Measurements from ENCODE around the gene NAA30. TPM values are rescaled to one million over a fixed set of nuclear protein-coding genes. Genes with fewer than 3 reads are reported as not detected.
A peak's percentile ranks its signal among the peaks of the same experiment; 100 is the strongest.

The NAA30 gene
- total and polyA plus RNA-seq, 4 donors: 19.2 to 48.3 (median 32.0) TPM

- no CpG with 5 or more reads among the region's 2 CpGs for WGBS (ENCODE audit: insufficient coverage)
Observed at GRCh38 chr14:57412341-57412740, 22.0 kb downstream of the NAA30 start.

GRCh38 chr14:57413849-57414248 is 23.5 kb downstream of the NAA30 start:
- no CpG with 5 or more reads among the region's 2 CpGs for WGBS (ENCODE audit: insufficient coverage)
- H3K4me3 ChIP-seq (ENCODE audit: low read depth, low read length): no peak overlapping the region
- H3K27ac ChIP-seq (ENCODE audit: low read depth, low read length): no peak overlapping the region
- no peaks in the 10 kb centered on the region for H3K27me3 ChIP-seq (ENCODE audit: control insufficient read depth, insufficient read depth, low read length)
- no peaks in the 10 kb centered on the region for H3K9me3 ChIP-seq (ENCODE audit: control insufficient read depth, insufficient read depth, low read length)
- no peaks in the 10 kb centered on the region for H3K36me3 ChIP-seq (ENCODE audit: control insufficient read depth, insufficient read depth, low read length)
- DNase-seq (ENCODE audit: low read depth in 4 of 6, low spot score in 6 of 6): no peak
- H3K4me1 ChIP-seq (ENCODE audit: control insufficient read depth, insufficient read depth, low read length): no peaks in the 10 kb centered on the region

More at GRCh38 chr14:57412341-57412740, 22.0 kb downstream of the NAA30 start:
- Histone ChIP-seq H3K4me1 (ENCODE audit: control insufficient read depth, insufficient read depth, low read length) (no peaks in the 10 kb centered on the region), H3K36me3 (ENCODE audit: control insufficient read depth, insufficient read depth, low read length) (no peaks in the 10 kb centered on the region), H3K27ac (ENCODE audit: low read depth, low read length) (no peak overlapping the region), H3K9me3 (ENCODE audit: control insufficient read depth, insufficient read depth, low read length) (no peaks in the 10 kb centered on the region), H3K27me3 (ENCODE audit: control insufficient read depth, insufficient read depth, low read length) (no peaks in the 10 kb centered on the region), H3K4me3 (ENCODE audit: low read depth, low read length) (no peak overlapping the region)
- DNase-seq (ENCODE audit: low read depth in 4 of 6, low spot score in 6 of 6): peak in 1 of 6 donors; percentile 3

- peak in 1 of 6 donors; percentile 3 for DNase-seq (ENCODE audit: low read depth in 4 of 6, low spot score in 6 of 6)
- no peaks in the 10 kb centered on the region for H3K4me1 ChIP-seq (ENCODE audit: control insufficient read depth, insufficient read depth, low read length)
- H3K4me3 ChIP-seq (ENCODE audit: low read depth, low read length): no peak overlapping the region
- no peak overlapping the region for H3K27ac ChIP-seq (ENCODE audit: low read depth, low read length)
- no peaks in the 10 kb centered on the region for H3K27me3 ChIP-seq (ENCODE audit: control insufficient read depth, insufficient read depth, low read length)
- H3K9me3 ChIP-seq (ENCODE audit: control insufficient read depth, insufficient read depth, low read length): no peaks in the 10 kb centered on the region
- WGBS (ENCODE audit: insufficient coverage): no CpG with 5 or more reads among the region's 1 CpG
- no peaks in the 10 kb centered on the region for H3K36me3 ChIP-seq (ENCODE audit: control insufficient read depth, insufficient read depth, low read length)
Observed at GRCh38 chr14:57417228-57417627, 26.8 kb downstream of the NAA30 start.

GRCh38 chr14:57418999-57419398 is 28.6 kb downstream of the NAA30 start:
- H3K27ac ChIP-seq (ENCODE audit: low read depth, low read length): no peak overlapping the region
- H3K27me3 ChIP-seq (ENCODE audit: control insufficient read depth, insufficient read depth, low read length): no peaks in the 10 kb centered on the region
- H3K36me3 ChIP-seq (ENCODE audit: control insufficient read depth, insufficient read depth, low read length): no peaks in the 10 kb centered on the region
- H3K4me1 ChIP-seq (ENCODE audit: control insufficient read depth, insufficient read depth, low read length): no peaks in the 10 kb centered on the region
- H3K4me3 ChIP-seq (ENCODE audit: low read depth, low read length): no peak overlapping the region
- no peak for DNase-seq (ENCODE audit: low read depth in 4 of 6, low spot score in 6 of 6)
- WGBS (ENCODE audit: insufficient coverage): 80% methylated on average over 1 of the region's 4 CpGs
- H3K9me3 ChIP-seq (ENCODE audit: control insufficient read depth, insufficient read depth, low read length): no peaks in the 10 kb centered on the region

- peak in 1 of 6 donors; percentile 4 for DNase-seq (ENCODE audit: low read depth in 4 of 6, low spot score in 6 of 6)
- WGBS (ENCODE audit: insufficient coverage): no CpG with 5 or more reads among the region's 4 CpGs
Observed at GRCh38 chr14:57420033-57420432, 29.6 kb downstream of the NAA30 start.

GRCh38 chr14:57420986-57421385 is 30.6 kb downstream of the NAA30 start:
- no peak overlapping the region for H3K4me3 ChIP-seq (ENCODE audit: low read depth, low read length)
- H3K9me3 ChIP-seq (ENCODE audit: control insufficient read depth, insufficient read depth, low read length): no peaks in the 10 kb centered on the region
- H3K27ac ChIP-seq (ENCODE audit: low read depth, low read length): no peak overlapping the region
- 91% methylated on average over 2 of the region's 3 CpGs for WGBS (ENCODE audit: insufficient coverage)
- no peaks in the 10 kb centered on the region for H3K36me3 ChIP-seq (ENCODE audit: control insufficient read depth, insufficient read depth, low read length)
- DNase-seq (ENCODE audit: low read depth in 4 of 6, low spot score in 6 of 6): no peak
- H3K27me3 ChIP-seq (ENCODE audit: control insufficient read depth, insufficient read depth, low read length): no peaks in the 10 kb centered on the region
- no peaks in the 10 kb centered on the region for H3K4me1 ChIP-seq (ENCODE audit: control insufficient read depth, insufficient read depth, low read length)

More at GRCh38 chr14:57420033-57420432, 29.6 kb downstream of the NAA30 start:
- H3K9me3 ChIP-seq (ENCODE audit: control insufficient read depth, insufficient read depth, low read length): no peaks in the 10 kb centered on the region
- H3K4me1 ChIP-seq (ENCODE audit: control insufficient read depth, insufficient read depth, low read length): no peaks in the 10 kb centered on the region
- H3K27me3 ChIP-seq (ENCODE audit: control insufficient read depth, insufficient read depth, low read length): no peaks in the 10 kb centered on the region
- H3K27ac ChIP-seq (ENCODE audit: low read depth, low read length): no peak overlapping the region
- H3K36me3 ChIP-seq (ENCODE audit: control insufficient read depth, insufficient read depth, low read length): no peaks in the 10 kb centered on the region
- H3K4me3 ChIP-seq (ENCODE audit: low read depth, low read length): no peak overlapping the region

GRCh38 chr14:57435923-57436322 is 45.5 kb downstream of the NAA30 start:
- Histone ChIP-seq H3K36me3 (ENCODE audit: control insufficient read depth, insufficient read depth, low read length) (no peaks in the 10 kb centered on the region), H3K9me3 (ENCODE audit: control insufficient read depth, insufficient read depth, low read length) (no peaks in the 10 kb centered on the region), H3K4me1 (ENCODE audit: control insufficient read depth, insufficient read depth, low read length) (no peaks in the 10 kb centered on the region), H3K27me3 (ENCODE audit: control insufficient read depth, insufficient read depth, low read length) (no peaks in the 10 kb centered on the region), H3K27ac (ENCODE audit: low read depth, low read length) (no peak overlapping the region), H3K4me3 (ENCODE audit: low read depth, low read length) (no peak overlapping the region)
- no peak for DNase-seq (ENCODE audit: low read depth in 4 of 6, low spot score in 6 of 6)

- H3K27ac ChIP-seq (ENCODE audit: low read depth, low read length): no peak overlapping the region
Observed at GRCh38 chr14:57461777-57462320, 71.5 kb downstream of the NAA30 start.

GRCh38 chr14:57462551-57462950 is 72.2 kb downstream of the NAA30 start:
- H3K36me3 ChIP-seq (ENCODE audit: control insufficient read depth, insufficient read depth, low read length): no peaks in the 10 kb centered on the region
- DNase-seq (ENCODE audit: low read depth in 4 of 6, low spot score in 6 of 6): no peak
- WGBS (ENCODE audit: insufficient coverage): 89% methylated on average over 2 of the region's 3 CpGs

More at GRCh38 chr14:57461777-57462320, 71.5 kb downstream of the NAA30 start:
- Histone ChIP-seq H3K27me3 (ENCODE audit: control insufficient read depth, insufficient read depth, low read length) (no peaks in the 10 kb centered on the region), H3K4me3 (ENCODE audit: low read depth, low read length) (no peak overlapping the region), H3K36me3 (ENCODE audit: control insufficient read depth, insufficient read depth, low read length) (no peaks in the 10 kb centered on the region), H3K9me3 (ENCODE audit: control insufficient read depth, insufficient read depth, low read length) (no peaks in the 10 kb centered on the region), H3K4me1 (ENCODE audit: control insufficient read depth, insufficient read depth, low read length) (no peaks in the 10 kb centered on the region)
- DNase-seq (ENCODE audit: low read depth in 4 of 6, low spot score in 6 of 6): no peak
- 93% methylated on average over 3 of the region's 5 CpGs for WGBS (ENCODE audit: insufficient coverage)

GRCh38 chr14:57464008-57464730 is 73.8 kb downstream of the NAA30 start:
- H3K9me3 ChIP-seq (ENCODE audit: control insufficient read depth, insufficient read depth, low read length): no peaks in the 10 kb centered on the region
- H3K4me3 ChIP-seq (ENCODE audit: low read depth, low read length): no peak overlapping the region
- no peak overlapping the region for H3K27ac ChIP-seq (ENCODE audit: low read depth, low read length)
- H3K4me1 ChIP-seq (ENCODE audit: control insufficient read depth, insufficient read depth, low read length): no peaks in the 10 kb centered on the region
- WGBS (ENCODE audit: insufficient coverage): 68% methylated on average over 2 of the region's 6 CpGs
- DNase-seq (ENCODE audit: low read depth in 4 of 6, low spot score in 6 of 6): no peak
- H3K36me3 ChIP-seq (ENCODE audit: control insufficient read depth, insufficient read depth, low read length): no peaks in the 10 kb centered on the region
- no peaks in the 10 kb centered on the region for H3K27me3 ChIP-seq (ENCODE audit: control insufficient read depth, insufficient read depth, low read length)

More at GRCh38 chr14:57462551-57462950, 72.2 kb downstream of the NAA30 start:
- H3K9me3 ChIP-seq (ENCODE audit: control insufficient read depth, insufficient read depth, low read length): no peaks in the 10 kb centered on the region
- no peak overlapping the region for H3K4me3 ChIP-seq (ENCODE audit: low read depth, low read length)
- H3K4me1 ChIP-seq (ENCODE audit: control insufficient read depth, insufficient read depth, low read length): no peaks in the 10 kb centered on the region
- H3K27me3 ChIP-seq (ENCODE audit: control insufficient read depth, insufficient read depth, low read length): no peaks in the 10 kb centered on the region
- H3K27ac ChIP-seq (ENCODE audit: low read depth, low read length): no peak overlapping the region

Measured in spinal cord (tissue), 10 donors.